Measurements from ENCODE around the gene OR2B3.
"Not testable (repeated sequence)": the region's sequence is repeated elsewhere in the genome, so short reads cannot be mapped to it uniquely, and the experiment has no call there.

OR2B3 gene

DNA sequence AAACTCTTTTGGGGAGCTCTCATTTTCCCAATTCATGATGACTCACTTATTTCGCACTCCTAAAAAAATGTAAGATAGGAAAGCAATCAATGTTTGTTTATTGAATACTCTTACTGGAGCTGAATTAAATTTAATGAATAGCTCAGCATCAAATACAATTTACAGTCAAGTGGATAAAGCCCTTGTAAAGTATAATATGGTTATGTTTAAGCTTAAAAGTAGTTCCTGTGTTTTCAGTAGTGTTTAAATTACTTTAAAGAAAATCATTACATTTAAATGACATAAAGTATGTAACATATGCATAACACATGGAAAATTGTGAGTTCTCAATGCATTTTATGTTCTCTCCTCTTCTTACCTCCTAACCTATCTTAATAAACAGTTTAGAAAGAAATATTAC lies at the start of gene OR2B3:
Gene OR2B3, minus strand, starts transcription at position 101 of the 400 bp plus-strand sequence. Its CDS starts 65 bp downstream, at position 36.
- no peak for DNase-seq

GRCh38 chr6:29131691-29132090 lies 44.6 kb upstream of the OR2B3 start:
- DNase-seq, result no peak

DNA sequence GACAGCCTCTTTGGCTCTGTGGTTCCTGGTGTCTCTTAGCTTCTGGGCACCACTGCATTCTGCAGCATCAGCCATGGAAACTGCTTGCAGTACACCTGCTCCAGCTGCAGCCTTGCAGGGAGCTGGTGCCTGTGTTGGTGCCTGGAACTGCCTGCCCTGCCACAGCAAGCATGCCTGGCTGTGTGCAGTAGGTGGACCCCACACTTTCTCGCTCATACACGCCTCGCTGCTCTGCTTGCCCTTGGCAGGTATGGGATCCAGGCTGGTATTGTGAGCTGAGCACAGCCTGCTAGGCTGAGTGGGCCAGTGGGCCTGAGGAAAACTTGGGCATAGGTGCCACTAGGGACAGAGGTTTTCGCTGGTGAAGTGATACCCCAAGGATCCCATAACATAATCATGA lies 43.5 kb upstream of the OR2B3 start:
- DNase-seq, result no peak

DNA sequence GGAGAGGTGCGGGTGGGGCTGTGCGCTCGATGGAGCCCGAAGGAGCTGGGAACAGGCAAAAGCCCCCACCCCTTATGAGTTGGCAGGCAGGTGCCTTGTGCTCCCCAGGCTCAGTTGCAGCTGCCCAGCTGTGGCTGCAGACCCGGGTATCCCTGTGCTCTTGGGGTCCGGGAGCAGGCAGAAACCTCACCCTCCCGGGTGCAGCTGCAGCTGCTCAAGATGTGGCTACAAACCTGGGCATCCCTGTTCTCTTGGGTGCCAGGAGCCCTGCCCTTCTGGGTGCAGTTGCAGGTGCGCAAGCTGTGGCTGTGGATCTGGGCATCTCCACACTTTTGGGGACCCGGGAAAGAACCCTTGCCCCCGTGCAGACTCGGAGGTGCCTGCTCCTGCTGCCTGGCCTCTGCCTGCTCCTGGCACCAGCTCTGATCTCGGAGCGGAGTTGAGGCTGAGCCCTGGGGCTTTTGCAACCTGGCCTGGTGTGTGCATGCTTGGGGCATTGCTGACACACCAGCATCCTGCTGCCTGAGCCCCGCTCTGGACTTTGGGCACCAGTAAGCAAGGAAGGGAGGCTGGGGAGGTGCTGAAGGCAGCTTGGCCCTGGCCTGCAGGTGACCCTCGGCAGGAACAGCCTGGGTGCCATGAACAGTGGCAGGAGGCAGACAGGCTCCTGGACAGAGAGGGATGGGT lies 42.4 kb upstream of the OR2B3 start:
- DNase-seq, result no peak

DNA sequence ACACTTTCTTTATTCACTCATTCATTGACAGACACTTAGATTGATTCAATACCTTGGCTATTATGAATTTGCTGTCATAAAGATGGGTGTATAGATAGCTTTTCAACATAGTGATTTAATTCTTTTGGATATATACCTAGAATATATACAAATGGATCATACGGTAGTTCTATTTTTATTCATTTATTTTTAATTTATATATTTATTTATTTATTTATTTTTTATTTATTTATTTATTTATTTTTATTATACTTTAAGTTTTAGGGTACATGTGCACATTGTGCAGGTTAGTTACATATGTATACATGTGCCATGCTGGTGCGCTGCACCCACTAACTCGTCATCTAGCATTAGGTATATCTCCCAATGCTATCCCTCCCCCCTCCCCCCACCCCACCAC lies 27.9 kb upstream of the OR2B3 start:
- DNase-seq, result not testable (repeated sequence)

- DNase-seq, result no peak
Measured at GRCh38 chr6:29112135-29112534, 25.0 kb upstream of the OR2B3 start.

DNA sequence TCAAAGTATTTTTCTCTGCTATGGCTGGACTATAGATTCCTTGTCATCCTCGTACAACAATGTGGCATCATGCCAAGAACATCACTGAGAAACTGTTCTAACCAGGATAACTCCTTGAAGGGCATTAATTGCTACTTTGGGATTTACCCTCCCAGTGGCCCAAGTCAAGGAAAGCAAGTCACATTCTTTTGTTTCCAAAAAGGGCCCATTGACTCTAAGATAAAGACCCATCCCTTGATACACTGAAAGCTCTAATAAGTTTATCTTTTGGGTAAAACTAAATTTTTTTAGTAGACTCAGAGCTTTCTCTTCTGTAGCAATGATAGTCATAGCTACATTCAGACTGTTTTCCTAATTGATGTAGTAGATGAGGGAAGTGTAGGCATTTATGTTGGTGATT lies 20.6 kb upstream of the OR2B3 start, which contains the start of gene OR2J3:
Gene OR2J3, plus strand, starts transcription at position 301 of the 400 bp plus-strand sequence. CDS start 3,833 bp downstream, outside the sequence.
- no peak for DNase-seq

DNA sequence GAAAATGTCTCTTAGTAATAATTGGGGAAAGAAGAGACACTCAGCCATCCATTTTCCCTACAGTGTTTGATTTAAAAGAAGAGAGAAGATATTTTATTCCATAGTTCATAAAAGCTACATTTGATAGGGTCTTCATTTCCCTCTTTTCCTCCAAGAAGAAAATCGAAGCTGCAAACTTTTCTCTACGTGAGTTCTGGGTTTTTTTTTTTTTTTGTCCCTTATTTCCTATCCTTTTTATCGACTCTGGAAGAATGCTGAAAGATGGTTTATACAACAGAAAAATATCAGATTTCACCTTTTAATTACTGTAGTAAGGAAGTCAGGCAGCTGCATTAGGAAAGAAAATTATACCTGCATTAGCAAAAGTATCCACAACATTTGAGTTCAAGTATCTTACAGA lies 12.1 kb upstream of the OR2B3 start, which contains the start of gene OR2J1:
Gene OR2J1, plus strand, starts transcription at position 301 of the 400 bp plus-strand sequence. CDS start 1,453 bp downstream, outside the sequence.
- DNase-seq, result no peak

DNA sequence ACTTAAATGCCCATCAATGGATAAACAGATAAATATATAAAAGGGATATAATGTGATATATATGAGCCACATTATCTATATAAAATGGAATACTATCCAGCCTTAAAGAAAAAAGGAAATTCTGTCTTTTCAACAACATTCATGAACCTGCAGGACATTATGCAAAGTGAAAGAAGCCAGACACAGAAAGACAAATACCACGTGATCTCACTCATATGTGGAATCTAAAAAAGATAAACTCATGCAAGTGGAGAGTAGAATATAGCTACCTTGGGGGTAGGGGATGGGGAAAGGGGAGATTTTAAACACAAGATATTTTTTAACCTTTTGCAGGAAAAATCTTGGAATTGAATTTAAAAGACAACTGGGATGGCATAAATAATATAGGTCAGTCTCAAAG lies 10.7 kb upstream of the OR2B3 start:
- DNase-seq, result no peak

- DNase-seq, result no peak
Measured at GRCh38 chr6:29092957-29093356, 5.8 kb upstream of the OR2B3 start.

DNA sequence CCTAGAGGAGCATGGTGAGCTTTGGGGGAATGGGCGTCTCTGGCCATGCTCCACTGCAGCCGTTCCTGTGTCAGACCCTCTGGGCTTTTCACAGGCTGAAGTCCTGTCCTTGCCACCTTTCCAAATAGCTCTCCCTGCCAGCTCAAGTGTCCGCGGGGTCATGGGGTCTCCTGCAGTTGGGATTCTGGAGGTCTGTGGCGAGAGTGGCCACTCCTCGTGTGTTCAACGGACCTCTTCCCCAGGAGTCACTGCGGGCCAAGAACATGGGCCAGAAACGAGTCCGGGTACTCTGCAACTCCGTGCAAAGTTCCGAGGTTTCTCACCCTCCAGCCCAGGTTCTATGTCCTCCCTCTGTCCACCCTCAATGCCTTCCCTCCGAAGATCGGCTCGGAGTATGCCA lies 4.7 kb downstream of the OR2B3 start:
- no peak for DNase-seq

GRCh38 chr6:29081312-29081711 lies 5.8 kb downstream of the OR2B3 start:
- DNase-seq, result no peak

GRCh38 chr6:29079203-29079602 lies 7.9 kb downstream of the OR2B3 start:
- DNase-seq, result no peak

DNA sequence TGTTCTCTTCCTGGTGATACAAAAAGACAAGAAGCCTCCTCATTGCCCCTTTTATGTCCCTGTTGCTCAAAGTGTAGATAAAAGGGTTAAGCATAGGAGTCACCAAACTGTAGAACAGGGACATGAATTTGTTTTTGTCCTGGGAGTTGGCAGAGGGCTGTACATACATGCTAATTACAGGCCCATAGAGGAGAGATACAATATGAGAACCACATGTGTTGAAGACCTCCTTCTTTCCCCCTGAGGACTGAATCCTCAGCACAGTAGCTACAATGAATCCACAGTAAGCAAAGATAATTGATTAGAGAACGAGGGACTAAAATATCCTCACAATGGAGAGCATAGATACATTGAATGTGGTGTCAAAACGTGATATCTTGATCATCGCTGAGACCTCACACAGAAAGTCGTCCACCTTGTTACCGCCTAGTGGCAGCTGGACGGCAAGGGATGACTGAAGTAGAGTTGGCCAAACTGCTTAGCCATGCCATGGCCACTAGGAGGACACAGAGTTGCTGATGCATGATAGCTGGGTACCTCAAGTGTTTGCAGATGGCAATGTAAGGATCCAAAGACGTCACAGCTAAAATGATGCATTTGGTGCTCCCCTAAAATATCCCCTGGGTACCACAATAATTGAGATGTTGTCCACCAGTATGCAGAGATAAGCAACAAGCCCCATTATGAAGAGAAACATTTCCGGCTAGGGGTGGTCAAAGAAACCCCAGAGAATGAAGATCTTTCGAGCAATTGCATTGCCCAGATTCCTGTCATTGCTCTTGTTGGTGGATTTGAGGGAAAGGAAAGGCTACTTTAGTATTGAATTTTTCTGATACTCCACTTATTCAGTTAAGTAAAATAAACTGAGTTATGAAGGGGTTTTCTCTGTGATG lies 15.0 kb downstream of the OR2B3 start:
- DNase-seq, result no peak

DNA sequence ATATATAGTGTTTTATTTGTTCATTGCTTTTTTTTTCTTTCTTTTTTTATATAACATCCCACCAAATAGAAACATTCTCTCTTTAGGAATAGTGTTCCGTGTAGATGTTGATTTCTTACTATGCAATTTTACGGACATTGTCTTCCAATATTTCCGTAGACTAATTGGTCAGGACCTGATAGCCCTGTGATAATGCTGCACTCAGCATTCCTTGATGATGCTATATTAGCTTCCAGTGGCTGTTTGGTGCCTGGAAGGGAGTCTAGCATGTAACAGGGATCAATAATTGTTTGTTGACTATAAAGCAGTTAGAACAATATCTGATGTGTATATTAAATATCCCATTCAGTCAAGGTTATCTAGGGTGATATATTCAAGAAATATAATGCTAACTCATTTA lies 35.4 kb downstream of the OR2B3 start:
- no peak for DNase-seq

DNA sequence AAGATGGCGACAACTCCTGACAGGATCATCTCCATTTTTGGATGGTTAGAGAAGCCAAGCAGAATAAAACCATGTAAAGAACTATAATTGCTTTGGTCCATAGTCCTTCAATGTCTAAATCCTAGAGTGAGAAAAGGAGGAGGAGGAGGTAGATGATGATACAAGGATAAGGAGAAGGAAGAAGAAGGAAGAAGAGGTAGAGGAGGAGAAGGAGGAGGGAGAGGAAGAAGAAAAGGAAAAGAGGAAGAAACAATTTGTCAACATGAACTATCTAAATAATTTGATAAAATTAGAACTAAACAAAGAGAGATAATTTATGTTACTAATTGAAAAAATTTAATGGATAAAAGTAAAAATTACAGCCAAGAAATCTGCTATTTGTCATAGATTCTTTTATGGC lies 42.0 kb downstream of the OR2B3 start, which contains the start of gene OR2W1:
Gene OR2W1, minus strand, starts transcription at position 101 of the 400 bp plus-strand sequence. Its CDS starts 0 bp downstream, at position 101.
- no peak for DNase-seq
